GM19468 (cell line): ENCODE results near the gene UGT2B7.
"Not testable (repeated sequence)": the region's sequence is repeated elsewhere in the genome, so short reads cannot be mapped to it uniquely, and the experiment has no call there.

Source experiments
- ATAC-seq: cut with Tn5 transposase; IDR thresholded peaks from one replicate; pipeline ENCODE4 v1.9.1; 2021; ENCODE audit warnings: mild to moderate bottlenecking, moderate library complexity, moderate number of reproducible peaks; ENCODE audit not compliant: unreplicated experiment; ENCODE audit errors: extremely low read depth

The UGT2B7 gene

DNA sequence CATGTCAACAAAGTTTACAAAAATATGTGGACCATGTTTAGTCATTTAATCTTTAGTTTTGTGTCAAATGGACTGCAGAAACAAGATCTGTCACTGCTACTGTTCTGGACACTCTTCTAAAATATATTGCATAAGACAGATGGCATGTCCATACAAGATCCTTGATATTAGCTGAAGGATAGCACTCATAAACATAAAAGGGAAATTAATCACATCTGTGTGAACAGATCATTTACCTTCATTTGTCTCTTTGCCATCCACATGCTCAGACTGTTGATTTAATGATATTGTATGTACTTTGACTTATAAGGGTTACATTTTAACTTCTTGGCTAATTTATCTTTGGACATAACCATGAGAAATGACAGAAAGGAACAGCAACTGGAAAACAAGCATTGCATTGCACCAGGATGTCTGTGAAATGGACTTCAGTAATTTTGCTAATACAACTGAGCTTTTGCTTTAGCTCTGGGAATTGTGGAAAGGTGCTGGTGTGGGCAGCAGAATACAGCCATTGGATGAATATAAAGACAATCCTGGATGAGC lies at the start of gene UGT2B7:
UGT2B7 (plus strand) TSS at position 364 of the 546 bp plus-strand sequence; CDS start at position 411, 47 bp downstream.
- no peak for ATAC-seq

- no peak for ATAC-seq
Measured at GRCh38 chr4:69049860-69050259, 46.4 kb upstream of the UGT2B7 start.

DNA sequence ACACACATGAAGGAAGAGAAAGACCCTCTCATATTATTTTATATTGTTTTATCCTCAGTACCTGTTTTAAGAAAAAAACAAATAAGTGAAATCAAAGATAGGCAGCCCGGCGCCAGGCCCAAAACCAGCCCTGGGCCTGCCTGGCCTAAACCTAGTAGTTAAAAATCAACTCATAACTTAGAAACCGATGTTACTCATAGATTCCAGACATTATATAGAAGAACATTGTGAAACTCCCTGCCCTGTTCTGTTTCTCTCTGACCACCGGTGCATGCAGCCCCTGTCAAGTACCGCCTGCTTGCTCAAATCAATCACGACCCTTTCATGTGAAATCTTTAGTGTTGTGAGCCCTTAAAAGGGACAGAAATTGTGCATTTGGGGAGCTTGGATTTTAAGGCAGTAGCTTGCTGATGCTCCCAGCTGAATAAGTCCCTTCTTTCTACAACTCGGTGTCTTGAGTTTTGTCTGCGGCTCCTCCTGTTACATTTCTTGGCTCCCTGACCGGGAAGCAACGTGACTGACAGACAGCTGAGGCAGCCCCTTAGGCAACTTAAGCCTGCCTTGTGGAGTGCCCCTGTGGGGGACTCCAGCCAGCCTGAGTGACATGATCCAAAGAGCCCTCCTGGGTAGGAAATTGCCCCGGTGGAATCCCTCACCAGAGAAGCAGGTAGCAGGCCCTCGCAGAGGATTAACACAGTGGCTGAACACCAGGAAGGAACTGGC lies 45.3 kb upstream of the UGT2B7 start:
- not testable (repeated sequence) for ATAC-seq

DNA sequence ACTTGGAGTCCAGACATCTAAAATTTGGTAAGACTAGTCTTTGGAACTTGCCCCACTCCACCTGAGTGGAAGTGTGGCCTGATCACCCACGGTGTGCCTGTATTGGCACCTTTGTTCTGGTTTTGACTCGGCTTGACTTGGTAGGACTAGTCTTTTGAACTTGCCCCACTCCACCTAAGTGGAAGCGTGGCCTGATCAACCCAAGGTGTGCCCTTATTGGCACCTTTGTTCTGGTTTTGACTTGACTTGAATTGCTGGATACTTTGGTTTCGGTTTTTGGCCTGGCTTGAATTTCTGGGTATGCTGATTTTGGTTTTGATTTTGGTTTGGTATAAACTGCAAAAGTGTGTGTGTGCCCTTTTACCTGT lies 44.7 kb upstream of the UGT2B7 start:
- ATAC-seq = no peak

DNA sequence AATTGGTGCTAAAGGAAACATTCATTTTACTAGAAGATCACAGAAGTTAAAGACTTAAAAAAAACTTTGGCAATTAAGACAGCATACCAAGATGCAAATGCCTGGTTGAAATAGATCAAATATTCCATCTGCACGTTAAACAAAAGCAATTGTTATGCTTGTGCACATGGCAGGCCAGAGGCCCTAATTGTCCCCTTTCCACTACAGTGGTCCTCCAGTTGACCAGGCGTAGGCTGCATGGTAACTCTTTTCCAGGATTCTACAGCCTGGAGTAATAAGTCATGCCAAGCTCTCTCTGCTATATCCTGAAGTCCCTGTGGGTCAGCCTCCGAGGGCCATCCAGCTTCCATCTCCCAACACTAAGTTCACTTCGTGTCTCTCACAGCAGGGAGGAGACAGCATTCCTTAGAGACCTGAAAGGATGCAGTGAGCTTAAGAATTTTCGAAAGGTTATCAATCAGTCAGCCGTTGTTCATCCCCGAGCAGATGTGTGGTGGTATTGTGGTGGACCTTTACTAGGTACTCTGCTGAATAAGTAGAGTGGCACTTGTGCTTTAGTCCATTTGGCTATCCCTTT lies 42.9 kb upstream of the UGT2B7 start:
- not testable (repeated sequence) for ATAC-seq

DNA sequence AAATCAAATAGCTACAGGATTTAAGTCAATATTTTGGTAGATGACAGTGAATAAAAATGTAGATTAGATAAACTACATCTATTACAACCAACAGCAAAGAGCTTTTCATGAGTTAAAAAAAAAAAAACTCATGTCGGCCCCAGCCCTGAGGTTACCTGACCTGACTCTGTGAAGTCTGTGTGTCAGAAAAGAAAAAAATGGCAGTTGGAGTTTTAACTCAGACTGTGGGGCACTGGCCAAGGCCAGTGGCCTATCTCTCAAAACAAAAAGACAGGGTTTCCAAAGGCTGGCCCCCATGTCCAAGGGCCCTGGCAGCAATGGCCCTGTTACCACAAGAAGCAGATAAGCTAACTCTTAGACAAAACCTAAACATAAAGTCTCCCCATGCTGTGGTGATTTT lies 42.2 kb upstream of the UGT2B7 start:
- ATAC-seq = not testable (repeated sequence)

GRCh38 chr4:69054578-69055200 lies 41.6 kb upstream of the UGT2B7 start:
- no peak for ATAC-seq

GRCh38 chr4:69056150-69056549 lies 40.1 kb upstream of the UGT2B7 start:
- no peak for ATAC-seq

DNA sequence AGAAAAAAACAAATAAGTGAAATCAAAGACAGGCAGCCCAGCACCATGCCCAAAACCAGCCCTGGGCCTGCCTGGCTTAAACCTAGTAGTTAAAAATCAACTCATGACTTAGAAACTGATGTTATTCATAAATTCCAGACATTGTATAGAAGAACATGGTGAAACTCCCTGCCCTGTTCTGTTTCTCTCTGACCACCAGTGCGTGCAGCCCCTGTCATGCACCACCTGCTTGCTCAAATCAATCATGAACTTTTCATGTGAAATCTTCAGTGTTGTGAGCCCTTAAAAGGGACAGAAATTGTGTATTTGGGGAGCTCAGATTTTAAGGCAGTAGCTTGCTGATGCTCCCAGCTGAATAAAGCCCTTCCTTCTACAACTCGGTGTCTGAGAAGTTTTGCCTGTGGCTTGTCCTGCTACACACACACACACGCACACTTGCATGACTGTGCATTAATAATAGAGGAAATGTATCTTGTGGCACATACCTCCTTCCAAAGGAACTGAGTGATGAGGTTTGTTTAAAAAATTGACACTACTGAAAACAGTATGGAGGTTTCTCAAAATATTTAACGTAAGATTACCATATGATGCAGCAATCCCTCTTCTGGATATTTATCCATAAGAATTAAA lies 39.2 kb upstream of the UGT2B7 start:
- ATAC-seq = no peak

DNA sequence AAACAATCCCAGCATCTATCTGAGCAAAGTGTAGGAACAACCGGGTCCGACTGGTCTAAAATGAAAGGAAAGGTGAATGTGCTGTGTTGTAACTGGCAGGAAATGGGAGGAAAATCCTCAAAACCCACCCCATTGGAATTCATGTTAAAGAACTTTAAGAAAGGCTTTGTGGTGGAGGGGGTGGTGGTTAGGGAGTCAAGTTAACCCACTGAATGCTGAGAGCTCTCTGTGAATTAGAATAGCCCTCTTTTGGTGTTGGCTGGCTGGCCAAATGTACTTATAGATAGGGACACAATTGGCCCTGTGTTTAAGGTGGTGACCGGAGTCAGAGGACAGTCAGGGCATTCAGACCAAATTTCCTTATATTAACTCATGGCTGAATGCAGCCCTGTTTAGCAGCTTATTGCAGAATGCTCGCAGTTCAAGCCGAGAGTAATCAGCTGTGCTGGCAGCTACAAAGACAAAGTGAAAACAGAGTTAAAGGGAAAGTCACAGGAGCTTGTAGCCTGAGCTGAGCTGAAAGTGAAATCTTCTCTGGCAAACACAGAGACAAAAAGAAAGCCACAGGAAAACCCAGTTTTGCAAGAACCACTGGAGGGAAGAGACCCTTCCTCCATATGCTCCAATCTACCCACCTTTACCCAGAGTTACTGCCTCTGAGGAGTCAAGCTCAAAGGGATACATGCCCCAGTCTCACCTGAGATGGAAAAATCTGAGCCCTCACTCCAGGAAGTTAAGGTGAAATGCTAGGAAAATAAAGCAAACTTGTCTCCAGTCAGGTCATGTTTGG lies 38.5 kb upstream of the UGT2B7 start:
- peak; percentile 56 for ATAC-seq

GRCh38 chr4:69058410-69059059 lies 37.7 kb upstream of the UGT2B7 start:
- ATAC-seq = no peak

GRCh38 chr4:69060651-69061308 lies 35.5 kb upstream of the UGT2B7 start:
- ATAC-seq = no peak

DNA sequence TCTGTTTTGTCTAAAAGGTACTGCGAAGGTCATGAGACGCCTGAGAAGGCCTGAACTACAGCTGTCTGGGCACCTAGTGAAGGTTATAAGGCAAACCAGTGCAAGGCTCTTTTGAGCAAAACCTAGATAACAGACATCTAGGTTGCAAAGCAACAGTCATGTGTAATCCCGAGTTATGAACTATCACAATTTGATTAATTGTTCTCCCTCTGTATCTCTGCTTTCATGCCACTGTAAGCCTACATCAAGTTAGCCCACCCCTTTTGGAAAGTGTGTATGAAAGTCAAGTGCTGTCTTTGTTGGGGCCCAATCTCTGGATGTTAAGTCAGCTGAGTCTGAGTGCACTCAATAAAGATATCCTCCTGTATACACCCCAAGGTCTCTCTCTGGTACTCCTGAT lies 31.9 kb upstream of the UGT2B7 start:
- ATAC-seq = no peak

DNA sequence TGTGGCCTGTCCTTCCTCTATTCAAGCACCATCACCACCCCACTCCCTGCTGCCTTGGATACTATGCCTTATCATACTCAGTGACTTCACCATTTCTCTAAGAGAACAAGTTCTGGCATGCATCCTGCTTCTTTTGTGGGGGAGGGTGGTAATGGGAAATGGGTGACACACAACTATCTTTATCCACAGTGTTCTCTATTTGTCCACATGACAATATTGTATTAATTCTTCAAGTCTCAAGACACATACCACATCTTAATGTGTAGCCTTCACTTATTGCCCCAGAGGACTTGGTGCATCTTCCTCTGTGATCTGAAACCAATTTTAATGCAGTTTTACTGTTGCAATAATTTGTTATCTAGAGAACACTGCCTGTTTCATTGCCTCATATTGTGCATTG lies 29.3 kb upstream of the UGT2B7 start:
- no peak for ATAC-seq

GRCh38 chr4:69069085-69069484 lies 27.2 kb upstream of the UGT2B7 start:
- no peak for ATAC-seq

- no peak for ATAC-seq
Measured at GRCh38 chr4:69070590-69070989, 25.7 kb upstream of the UGT2B7 start.

GRCh38 chr4:69071286-69071685 lies 25.0 kb upstream of the UGT2B7 start:
- no peak for ATAC-seq

GRCh38 chr4:69073375-69073774 lies 22.9 kb upstream of the UGT2B7 start:
- ATAC-seq = no peak
